ENCODE results near the gene ADD1.

Gene ADD1

DNA sequence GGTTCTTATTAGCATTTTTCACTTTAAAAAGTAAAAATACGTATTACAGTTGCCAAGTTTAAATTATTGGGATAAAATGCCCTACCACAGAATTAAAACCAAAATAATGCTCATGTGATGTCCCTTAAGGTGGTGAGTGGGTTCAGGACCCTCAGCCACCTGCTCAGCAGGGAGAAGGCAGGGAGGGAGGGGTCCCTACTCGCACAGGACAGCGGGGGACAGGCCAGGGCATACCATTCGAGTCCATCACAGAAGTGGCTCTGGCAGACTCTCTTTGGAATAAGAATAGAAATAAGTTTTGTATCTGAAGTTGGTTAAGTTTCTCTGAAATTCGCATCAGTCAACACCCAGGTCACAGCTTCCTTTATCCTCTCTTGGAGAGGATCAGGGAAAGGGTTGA, 81.9 kb downstream of the ADD1 start:
- peaks cover 8% of the 10 kb centered on the region for H3K36me3 ChIP-seq (ENCODE audit: control insufficient read depth, insufficient read depth, low read length)
- H3K9ac ChIP-seq (ENCODE audit: low read length): no peak overlapping the region
- H3K27me3 ChIP-seq (ENCODE audit: insufficient read depth, low read length, poor library complexity): no peaks in the 10 kb centered on the region
- H3K27ac ChIP-seq (ENCODE audit: low read depth, low read length): no peak overlapping the region
- H2BK120ac ChIP-seq (ENCODE audit: low read depth, low read length): no peak overlapping the region
- no peak overlapping the region for H3K23ac ChIP-seq (ENCODE audit: low read length)
- peaks cover 10% of the 10 kb centered on the region for H3K79me1 ChIP-seq (ENCODE audit: low read length)
- no peak overlapping the region for H3K4me2 ChIP-seq (ENCODE audit: low read length)
- no peak overlapping the region for H4K5ac ChIP-seq (ENCODE audit: low read length)
- H3K18ac ChIP-seq (ENCODE audit: low read length): no peak overlapping the region
- no peak overlapping the region for H2BK15ac ChIP-seq (replicated peaks; ENCODE audit: low read depth)
- H3K56ac ChIP-seq (ENCODE audit: low read length): no peak overlapping the region
- H2BK5ac ChIP-seq (ENCODE audit: low read length): no peak overlapping the region
- DNase-seq: no peak
- no CpG with 5 or more reads among the region's 5 CpGs for WGBS (ENCODE audit: extremely low coverage, insufficient coverage, low lambda C conversion rate)
- H3K79me2 ChIP-seq (ENCODE audit: control insufficient read depth, insufficient read depth, low read length): peaks cover 3% of the 10 kb centered on the region
- no peak overlapping the region for H3K4me3 ChIP-seq (ENCODE audit: low read length)
- H3K4me1 ChIP-seq (ENCODE audit: control insufficient read depth, low read depth, low read length): peaks cover 2% of the 10 kb centered on the region
- H2AK5ac ChIP-seq (ENCODE audit: low read length): no peak overlapping the region
- H4K8ac ChIP-seq (ENCODE audit: low read depth, low read length): no peak overlapping the region
- H3K4ac ChIP-seq (ENCODE audit: low read depth, low read length): no peak overlapping the region

DNA sequence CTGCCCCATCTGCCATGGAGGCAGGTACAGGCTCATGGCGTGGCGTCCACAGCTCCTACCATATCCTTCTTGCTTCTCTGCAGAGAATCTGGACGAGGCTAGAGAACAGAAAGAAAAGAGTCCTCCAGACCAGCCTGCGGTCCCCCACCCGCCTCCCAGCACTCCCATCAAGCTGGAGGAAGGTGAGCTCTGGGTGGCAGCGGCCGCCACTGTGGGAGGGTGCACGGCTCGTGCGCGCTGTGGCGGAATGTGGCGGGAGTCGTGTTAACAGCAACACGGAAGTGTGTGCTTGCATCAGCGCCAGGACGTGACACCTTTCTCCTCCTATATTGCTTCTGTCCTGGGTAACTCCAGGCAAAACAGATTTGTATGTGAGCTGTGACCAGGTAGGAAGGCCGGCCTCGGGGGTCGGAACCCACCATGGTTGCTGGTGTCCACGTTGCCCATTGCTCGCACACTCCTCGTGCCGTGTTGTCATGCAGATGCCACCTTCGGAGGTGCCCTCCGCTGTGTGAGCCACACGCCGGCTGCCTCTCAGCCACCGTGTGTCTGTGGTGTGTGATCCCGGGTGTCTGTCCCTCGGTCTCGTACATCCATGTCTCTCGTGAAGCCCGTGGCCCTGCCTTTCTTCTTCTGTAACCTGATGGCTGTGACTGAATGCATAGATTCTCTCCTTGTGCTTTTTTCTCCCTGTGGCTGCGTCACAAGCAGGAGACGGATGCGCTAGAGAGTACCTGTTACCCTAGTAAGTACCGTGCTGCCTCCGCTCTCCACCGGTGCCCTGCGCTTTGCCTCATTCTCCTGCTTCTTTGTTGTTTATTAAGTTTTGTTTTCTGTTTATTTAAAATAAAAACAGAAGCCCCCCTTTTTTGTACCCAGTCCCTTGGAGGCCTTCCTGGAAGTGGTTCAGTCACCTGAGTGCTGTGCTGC, 82.6 kb downstream of the ADD1 start:
- H2AK5ac ChIP-seq (ENCODE audit: low read length): no peak overlapping the region
- no peak overlapping the region for H3K18ac ChIP-seq (ENCODE audit: low read length)
- peaks cover 3% of the 10 kb centered on the region for H3K79me2 ChIP-seq (ENCODE audit: control insufficient read depth, insufficient read depth, low read length)
- H2BK5ac ChIP-seq (ENCODE audit: low read length): no peak overlapping the region
- H2BK120ac ChIP-seq (ENCODE audit: low read depth, low read length): no peak overlapping the region
- H3K27me3 ChIP-seq (ENCODE audit: insufficient read depth, low read length, poor library complexity): no peaks in the 10 kb centered on the region
- H4K8ac ChIP-seq (ENCODE audit: low read depth, low read length): no peak overlapping the region
- H3K4me3 ChIP-seq (ENCODE audit: low read length): no peak overlapping the region
- no peak overlapping the region for H2BK15ac ChIP-seq (replicated peaks; ENCODE audit: low read depth)
- H3K4ac ChIP-seq (ENCODE audit: low read depth, low read length): no peak overlapping the region
- WGBS (ENCODE audit: extremely low coverage, insufficient coverage, low lambda C conversion rate): no CpG with 5 or more reads among the region's 41 CpGs
- H3K27ac ChIP-seq (ENCODE audit: low read depth, low read length): no peak overlapping the region
- peaks cover 2% of the 10 kb centered on the region for H3K4me1 ChIP-seq (ENCODE audit: control insufficient read depth, low read depth, low read length)
- H4K5ac ChIP-seq (ENCODE audit: low read length): no peak overlapping the region
- no peak for DNase-seq
- H3K36me3 ChIP-seq (ENCODE audit: control insufficient read depth, insufficient read depth, low read length): peaks cover 8% of the 10 kb centered on the region
- no peak overlapping the region for H3K4me2 ChIP-seq (ENCODE audit: low read length)
- no peak overlapping the region for H3K23ac ChIP-seq (ENCODE audit: low read length)
- H3K56ac ChIP-seq (ENCODE audit: low read length): no peak overlapping the region
- peaks cover 10% of the 10 kb centered on the region for H3K79me1 ChIP-seq (ENCODE audit: low read length)
- H3K9ac ChIP-seq (ENCODE audit: low read length): no peak overlapping the region

DNA sequence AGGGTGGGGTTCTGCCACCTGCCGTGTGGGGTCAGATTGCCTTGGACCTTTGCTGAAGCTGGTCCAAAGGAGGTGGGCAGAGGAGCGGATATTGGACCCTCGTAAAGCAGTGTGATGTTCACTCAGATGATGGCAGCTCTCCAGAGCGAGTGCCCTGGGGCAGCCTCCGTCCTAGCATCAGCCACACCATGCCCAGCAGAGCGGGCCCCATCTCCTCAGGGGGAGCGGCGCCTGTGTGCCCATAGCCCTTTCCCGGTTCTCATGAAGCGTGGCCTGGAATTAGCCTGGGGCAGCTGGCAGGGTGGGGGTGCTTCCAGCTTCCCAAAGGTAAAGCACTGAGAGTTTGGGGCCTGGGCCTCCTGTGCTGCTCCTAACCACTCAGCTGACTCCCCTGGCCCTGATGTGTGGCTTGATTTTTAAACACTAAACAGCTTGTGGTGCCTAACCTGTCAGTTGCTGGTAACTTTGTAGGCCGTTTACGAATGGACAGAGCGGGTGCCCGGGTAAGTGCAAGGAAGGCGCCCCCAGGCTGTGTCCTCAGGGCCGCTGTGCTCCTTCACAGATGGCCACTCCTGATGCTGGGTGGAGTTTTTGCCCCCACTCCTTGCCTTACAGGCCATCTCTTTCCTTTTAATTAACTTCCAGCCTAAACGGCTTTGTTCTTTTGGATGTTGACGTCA, 83.5 kb downstream of the ADD1 start:
- Histone ChIP-seq H3K36me3 (ENCODE audit: control insufficient read depth, insufficient read depth, low read length) (peaks cover 8% of the 10 kb centered on the region), H3K79me1 (ENCODE audit: low read length) (peaks cover 10% of the 10 kb centered on the region)
- no CpG with 5 or more reads among the region's 18 CpGs for WGBS (ENCODE audit: extremely low coverage, insufficient coverage, low lambda C conversion rate)

DNA sequence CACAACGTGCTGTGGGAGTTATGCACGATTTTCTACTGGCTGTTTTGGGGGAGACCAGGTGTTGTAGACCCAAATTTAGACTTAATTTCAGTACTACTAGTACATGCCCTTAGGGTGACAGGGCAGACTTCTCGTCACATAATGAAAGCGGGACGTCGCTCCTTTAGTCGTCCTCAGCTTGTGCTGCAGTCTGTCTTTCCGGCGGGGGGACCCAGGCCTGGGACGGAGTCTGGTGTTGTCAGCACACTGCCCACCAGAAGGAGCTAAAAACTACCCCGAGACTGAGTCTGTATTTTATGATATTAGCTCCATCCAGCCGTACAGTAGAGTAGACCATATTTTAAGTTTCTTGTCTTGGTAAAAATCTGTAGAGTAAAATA, 84.0 kb downstream of the ADD1 start:
- Histone ChIP-seq H2BK120ac (ENCODE audit: low read depth, low read length) (no peak overlapping the region), H3K4me2 (ENCODE audit: low read length) (no peak overlapping the region), H4K8ac (ENCODE audit: low read depth, low read length) (no peak overlapping the region), H3K27ac (ENCODE audit: low read depth, low read length) (no peak overlapping the region), H3K36me3 (ENCODE audit: control insufficient read depth, insufficient read depth, low read length) (peaks cover 8% of the 10 kb centered on the region), H2AK5ac (ENCODE audit: low read length) (no peak overlapping the region), H2BK5ac (ENCODE audit: low read length) (no peak overlapping the region), H3K4ac (ENCODE audit: low read depth, low read length) (no peak overlapping the region), H3K18ac (ENCODE audit: low read length) (no peak overlapping the region), H3K4me3 (ENCODE audit: low read length) (no peak overlapping the region), H3K4me1 (ENCODE audit: control insufficient read depth, low read depth, low read length) (peaks cover 2% of the 10 kb centered on the region), H3K79me2 (ENCODE audit: control insufficient read depth, insufficient read depth, low read length) (peaks cover 3% of the 10 kb centered on the region), H2BK15ac (replicated peaks; ENCODE audit: low read depth) (no peak overlapping the region), H3K27me3 (ENCODE audit: insufficient read depth, low read length, poor library complexity) (no peaks in the 10 kb centered on the region), H3K56ac (ENCODE audit: low read length) (no peak overlapping the region), H3K23ac (ENCODE audit: low read length) (no peak overlapping the region), H4K5ac (ENCODE audit: low read length) (no peak overlapping the region), H3K79me1 (ENCODE audit: low read length) (peaks cover 10% of the 10 kb centered on the region), H3K9ac (ENCODE audit: low read length) (no peak overlapping the region)
- no CpG with 5 or more reads among the region's 12 CpGs for WGBS (ENCODE audit: extremely low coverage, insufficient coverage, low lambda C conversion rate)
- no peak for DNase-seq

More for the DNA sequence above, 83.5 kb downstream of the ADD1 start:
- Histone ChIP-seq H2AK5ac (ENCODE audit: low read length) (no peak overlapping the region), H3K27me3 (ENCODE audit: insufficient read depth, low read length, poor library complexity) (no peaks in the 10 kb centered on the region), H3K56ac (ENCODE audit: low read length) (no peak overlapping the region), H3K18ac (ENCODE audit: low read length) (no peak overlapping the region), H4K8ac (ENCODE audit: low read depth, low read length) (no peak overlapping the region), H3K9ac (ENCODE audit: low read length) (no peak overlapping the region), H3K4me3 (ENCODE audit: low read length) (no peak overlapping the region), H2BK15ac (replicated peaks; ENCODE audit: low read depth) (no peak overlapping the region), H3K4me1 (ENCODE audit: control insufficient read depth, low read depth, low read length) (peaks cover 2% of the 10 kb centered on the region), H4K5ac (ENCODE audit: low read length) (no peak overlapping the region), H3K4me2 (ENCODE audit: low read length) (no peak overlapping the region), H3K27ac (ENCODE audit: low read depth, low read length) (no peak overlapping the region), H3K23ac (ENCODE audit: low read length) (no peak overlapping the region), H2BK5ac (ENCODE audit: low read length) (no peak overlapping the region), H3K79me2 (ENCODE audit: control insufficient read depth, insufficient read depth, low read length) (peaks cover 3% of the 10 kb centered on the region), H2BK120ac (ENCODE audit: low read depth, low read length) (no peak overlapping the region), H3K4ac (ENCODE audit: low read depth, low read length) (no peak overlapping the region)
- DNase-seq: no peak

DNA sequence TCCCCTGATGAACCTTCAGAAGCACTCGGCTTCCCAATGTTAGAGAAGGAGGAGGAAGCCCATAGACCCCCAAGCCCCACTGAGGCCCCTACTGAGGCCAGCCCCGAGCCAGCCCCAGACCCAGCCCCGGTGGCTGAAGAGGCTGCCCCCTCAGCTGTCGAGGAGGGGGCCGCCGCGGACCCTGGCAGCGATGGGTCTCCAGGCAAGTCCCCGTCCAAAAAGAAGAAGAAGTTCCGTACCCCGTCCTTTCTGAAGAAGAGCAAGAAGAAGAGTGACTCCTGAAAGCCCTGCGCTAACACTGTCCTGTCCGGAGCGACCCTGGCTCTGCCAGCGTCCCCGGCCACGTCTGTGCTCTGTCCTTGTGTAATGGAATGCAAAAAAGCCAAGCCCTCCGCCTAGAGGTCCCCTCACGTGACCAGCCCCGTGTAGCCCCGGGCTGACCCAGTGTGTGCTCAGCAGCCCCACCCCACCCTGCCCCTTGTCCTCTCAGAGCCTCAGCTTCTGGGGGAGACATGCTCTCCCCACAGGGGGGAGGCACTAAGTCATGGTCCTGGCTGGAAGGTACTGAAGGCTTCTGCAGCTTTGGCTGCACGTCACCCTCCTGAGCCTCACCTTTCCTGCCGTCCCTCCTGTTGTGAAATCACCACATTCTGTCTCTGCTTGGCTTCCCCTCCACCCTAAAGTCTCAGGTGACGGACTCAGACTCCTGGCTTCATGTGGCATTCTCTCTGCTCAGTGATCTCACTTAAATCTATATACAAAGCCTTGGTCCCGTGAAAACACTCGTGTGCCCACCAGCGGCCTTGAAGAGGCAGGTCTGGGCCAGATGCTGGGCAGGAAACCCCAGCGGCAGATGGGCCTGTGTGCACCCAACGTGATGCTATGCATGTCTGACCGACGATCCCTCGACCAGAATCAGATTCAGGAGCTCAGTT, 84.9 kb downstream of the ADD1 start:
- peaks cover 8% of the 10 kb centered on the region for H3K36me3 ChIP-seq (ENCODE audit: control insufficient read depth, insufficient read depth, low read length)

More for the DNA sequence above, 84.9 kb downstream of the ADD1 start:
- H2BK15ac ChIP-seq (replicated peaks; ENCODE audit: low read depth): no peak overlapping the region
- WGBS (ENCODE audit: extremely low coverage, insufficient coverage, low lambda C conversion rate): no CpG with 5 or more reads among the region's 32 CpGs
- peaks cover 10% of the 10 kb centered on the region for H3K79me1 ChIP-seq (ENCODE audit: low read length)
- H3K4me2 ChIP-seq (ENCODE audit: low read length): no peak overlapping the region
- no peak overlapping the region for H3K4me3 ChIP-seq (ENCODE audit: low read length)
- H2AK5ac ChIP-seq (ENCODE audit: low read length): no peak overlapping the region
- no peak overlapping the region for H3K23ac ChIP-seq (ENCODE audit: low read length)
- H3K27ac ChIP-seq (ENCODE audit: low read depth, low read length): no peak overlapping the region
- H3K27me3 ChIP-seq (ENCODE audit: insufficient read depth, low read length, poor library complexity): no peaks in the 10 kb centered on the region
- H2BK5ac ChIP-seq (ENCODE audit: low read length): no peak overlapping the region
- H3K56ac ChIP-seq (ENCODE audit: low read length): no peak overlapping the region
- no peaks in the 10 kb centered on the region for H3K4me1 ChIP-seq (ENCODE audit: control insufficient read depth, low read depth, low read length)
- H4K5ac ChIP-seq (ENCODE audit: low read length): no peak overlapping the region
- H3K79me2 ChIP-seq (ENCODE audit: control insufficient read depth, insufficient read depth, low read length): peaks cover 3% of the 10 kb centered on the region
- no peak overlapping the region for H4K8ac ChIP-seq (ENCODE audit: low read depth, low read length)
- DNase-seq: no peak
- H2BK120ac ChIP-seq (ENCODE audit: low read depth, low read length): no peak overlapping the region
- no peak overlapping the region for H3K4ac ChIP-seq (ENCODE audit: low read depth, low read length)
- H3K9ac ChIP-seq (ENCODE audit: low read length): no peak overlapping the region
- H3K18ac ChIP-seq (ENCODE audit: low read length): no peak overlapping the region

All from mesendoderm (in vitro differentiated cells).